GM20000 (cell line): ENCODE data around the gene FBXL13.
"Not testable (repeated sequence)": the region's sequence is repeated elsewhere in the genome, so short reads cannot be mapped to it uniquely, and the experiment has no call there.

Experiments
- DNase-seq: peaks from one replicate; pipeline ENCODE4 v3.0.0; 2012; ENCODE audit warnings: low spot score
- CTCF ChIP-seq: IDR thresholded peaks from 2 replicates; pipeline ENCODE4 v1.5.1; 2012; ENCODE audit warnings: mild to moderate bottlenecking, control low read depth; ENCODE audit errors: extremely low read depth, missing control alignments

Gene FBXL13

DNA sequence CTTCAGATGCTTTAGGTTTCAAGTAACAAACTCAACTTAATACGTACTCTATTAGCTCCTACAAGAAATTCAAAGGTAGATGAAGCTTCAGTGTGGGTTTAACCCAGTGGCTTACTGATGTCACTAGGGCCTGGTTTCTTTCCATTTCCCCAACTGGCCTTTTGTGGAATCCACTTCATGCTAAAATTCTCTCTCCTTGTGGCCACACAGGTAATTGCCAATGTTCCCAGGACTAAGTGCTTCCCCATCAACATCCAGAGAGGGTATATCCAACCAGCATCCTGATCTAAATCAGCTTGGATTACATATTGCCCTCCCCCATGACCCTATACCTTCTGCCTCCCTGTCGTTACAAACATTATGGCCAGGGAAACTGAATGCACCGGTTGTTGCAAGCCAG is 10.7 kb downstream of the FBXL13 start:
- DNase-seq, result no peak
- TF ChIP-seq CTCF, result no peak

GRCh38 chr7:103059471-103059870 is 15.1 kb downstream of the FBXL13 start:
- no peak for DNase-seq
- TF ChIP-seq CTCF, result no peak

DNA sequence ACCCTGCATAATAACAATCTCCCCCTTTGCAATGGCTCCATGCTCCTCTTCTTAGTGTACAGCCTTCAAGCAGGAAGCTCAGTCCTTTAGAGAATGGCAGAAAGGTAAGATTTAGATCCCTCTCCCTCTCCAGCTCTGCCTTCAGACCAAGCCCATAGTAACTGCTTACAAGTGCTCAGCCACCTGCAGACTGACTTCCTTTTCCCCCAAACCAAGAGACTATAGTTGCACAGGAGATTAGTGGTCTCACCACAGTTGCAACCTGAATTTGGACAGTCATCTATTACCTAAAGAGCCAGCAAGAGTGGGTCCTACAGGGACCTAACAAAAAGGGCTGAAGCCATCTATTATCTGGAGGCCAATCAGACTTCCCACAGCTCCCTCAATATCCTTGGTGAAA is 16.5 kb downstream of the FBXL13 start:
- no peak for DNase-seq
- TF ChIP-seq CTCF, result no peak

DNA sequence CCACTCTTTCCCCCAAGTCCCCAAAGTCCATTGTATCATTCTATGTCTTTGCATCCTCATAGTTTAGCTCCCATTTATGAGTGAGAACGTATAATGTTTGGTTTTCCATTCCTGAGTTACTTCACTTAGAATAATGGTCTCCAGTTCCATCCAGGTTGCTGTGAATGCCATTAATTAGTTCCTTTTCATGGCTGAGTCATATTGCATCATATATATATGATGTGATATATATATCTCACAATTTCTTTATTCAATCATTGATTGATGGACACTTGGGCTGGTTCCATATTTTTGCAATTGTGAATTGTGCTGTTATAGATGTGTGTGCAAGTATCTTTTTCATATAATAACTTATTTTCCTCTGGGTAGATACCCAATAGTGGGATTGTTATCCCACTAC is 18.6 kb downstream of the FBXL13 start:
- not testable (repeated sequence) for DNase-seq

- no peak for TF ChIP-seq CTCF
- no peak for DNase-seq
These were observed 23.1 kb downstream of the FBXL13 start for GRCh38 chr7:103051519-103051918.

GRCh38 chr7:103048833-103049232 is 25.8 kb downstream of the FBXL13 start:
- DNase-seq, result no peak
- TF ChIP-seq CTCF, result no peak

DNA sequence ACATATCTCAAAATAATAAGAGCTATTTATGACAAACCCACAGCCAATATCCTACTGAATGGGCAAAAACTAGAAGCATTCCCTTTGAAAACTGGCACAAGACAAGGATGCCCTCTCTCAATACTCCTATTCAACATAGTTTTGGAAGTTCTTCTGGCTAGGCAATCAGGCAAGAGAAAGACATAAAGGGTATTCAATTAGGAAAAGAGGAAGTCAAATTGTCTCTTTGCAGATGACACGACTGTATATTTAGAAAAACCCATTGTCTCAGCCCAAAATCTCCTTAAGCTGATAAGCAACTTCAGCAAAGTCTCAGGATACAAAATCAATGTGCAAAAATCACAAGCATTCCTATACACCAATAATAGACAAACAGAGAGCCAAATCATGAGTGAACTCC is 32.8 kb downstream of the FBXL13 start:
- DNase-seq, result not testable (repeated sequence)

DNA sequence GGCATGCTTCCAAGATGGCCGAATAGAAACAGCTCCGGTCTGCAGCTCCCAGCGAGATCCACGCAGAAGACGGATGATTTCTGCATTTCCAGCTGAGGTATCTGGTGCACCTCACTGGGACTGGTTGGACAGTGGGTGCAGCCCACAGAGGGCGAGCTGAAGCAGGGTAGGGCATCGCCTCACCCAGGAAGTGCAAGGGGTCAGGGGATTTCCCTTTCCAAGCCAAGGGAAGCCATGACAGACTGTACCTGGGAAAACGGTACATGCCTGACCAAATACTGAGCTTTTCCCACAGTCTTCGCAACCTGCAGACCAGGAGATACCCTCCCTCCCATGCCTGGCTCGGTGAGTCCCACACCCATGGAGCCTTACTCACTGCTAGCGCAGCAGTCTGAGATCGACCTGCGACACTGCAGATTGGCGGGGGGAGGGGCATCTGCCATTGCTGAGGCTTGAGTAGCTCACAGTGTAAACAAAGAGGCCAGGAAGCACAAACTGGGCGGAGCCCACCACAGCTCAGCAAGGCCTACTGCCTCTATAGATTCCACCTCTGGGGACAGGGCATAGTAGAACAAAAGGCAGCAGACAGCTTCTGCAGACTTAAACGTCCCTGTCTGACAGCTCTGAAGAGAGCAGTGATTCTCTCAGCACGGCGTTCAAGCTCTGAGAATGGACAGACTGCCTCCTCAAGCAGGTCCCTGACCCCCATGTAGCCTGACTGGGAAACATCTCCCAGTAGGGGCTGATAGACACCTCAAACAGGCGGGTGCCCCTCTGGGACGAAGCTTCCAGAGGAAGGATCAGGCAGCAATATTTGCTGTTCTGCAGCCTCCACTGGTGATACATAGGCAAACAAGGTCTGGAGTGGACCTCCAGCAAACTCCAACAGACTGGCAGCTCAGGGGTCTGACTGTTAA is 36.5 kb downstream of the FBXL13 start:
- not testable (repeated sequence) for DNase-seq

DNA sequence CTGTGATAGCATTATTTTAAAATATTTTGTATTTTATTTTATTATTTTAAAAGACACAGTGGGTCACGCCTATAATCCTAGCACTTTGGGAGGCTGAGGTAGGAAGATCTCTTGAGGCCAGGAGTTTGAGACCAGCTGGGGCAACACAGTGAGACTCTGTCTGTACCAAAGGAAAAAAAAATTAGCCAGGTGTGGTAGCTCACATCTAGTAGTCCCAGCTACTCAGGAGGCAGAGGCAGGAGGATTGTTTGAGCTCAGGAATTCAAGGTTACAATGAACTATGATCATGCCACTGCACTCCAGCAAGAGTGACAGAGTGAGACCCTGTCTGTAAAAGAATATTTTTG is 37.1 kb downstream of the FBXL13 start:
- DNase-seq, result no peak
- TF ChIP-seq CTCF, result no peak

- DNase-seq, result not testable (repeated sequence)
These were observed 40.3 kb downstream of the FBXL13 start for GRCh38 chr7:103034318-103034717.
